ENCODE results near the gene RPL10.
A peak's percentile ranks its signal among the peaks of the same experiment; 100 is the strongest.

The RPL10 gene

DNA sequence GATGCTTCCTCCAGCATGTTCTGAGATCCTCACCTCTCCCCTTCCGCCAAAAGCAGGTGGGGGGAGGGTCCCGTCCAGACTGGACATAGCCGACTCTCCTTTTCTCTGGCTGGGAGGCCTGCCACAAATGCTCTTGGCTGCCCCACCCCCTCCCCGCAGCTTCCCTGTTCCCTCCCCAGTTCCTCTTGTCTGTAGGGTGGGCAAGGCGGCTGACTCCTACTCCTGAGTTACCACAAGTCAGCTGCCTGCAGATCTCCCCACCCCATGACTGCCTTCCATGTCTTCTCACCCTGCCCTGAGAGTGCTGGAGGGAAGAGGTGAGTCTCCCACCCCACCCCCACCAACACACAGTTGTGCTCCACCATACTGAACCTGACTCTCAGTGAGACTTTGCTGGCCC, 33.2 kb downstream of the RPL10 start:
- DNase-seq: no peak

DNA sequence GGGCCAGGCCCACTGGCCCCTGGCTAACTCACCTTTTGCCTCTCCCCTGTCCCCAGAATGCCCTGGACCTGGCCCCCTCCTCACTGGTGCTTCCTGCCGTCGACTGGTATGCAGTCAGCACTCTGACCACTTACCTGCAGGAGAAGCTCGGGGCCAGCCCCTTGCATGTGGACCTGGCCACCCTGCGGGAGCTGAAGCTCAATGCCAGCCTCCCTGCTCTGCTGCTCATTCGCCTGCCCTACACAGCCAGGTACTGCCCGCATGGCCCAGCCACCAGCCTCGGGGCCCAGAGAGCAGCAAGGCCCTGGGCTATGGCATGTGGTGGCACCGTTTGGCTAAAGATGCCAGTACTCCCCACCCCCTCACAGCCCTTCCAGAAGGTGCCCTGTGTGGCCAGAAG, 34.0 kb downstream of the RPL10 start:
- no peak for DNase-seq

DNA sequence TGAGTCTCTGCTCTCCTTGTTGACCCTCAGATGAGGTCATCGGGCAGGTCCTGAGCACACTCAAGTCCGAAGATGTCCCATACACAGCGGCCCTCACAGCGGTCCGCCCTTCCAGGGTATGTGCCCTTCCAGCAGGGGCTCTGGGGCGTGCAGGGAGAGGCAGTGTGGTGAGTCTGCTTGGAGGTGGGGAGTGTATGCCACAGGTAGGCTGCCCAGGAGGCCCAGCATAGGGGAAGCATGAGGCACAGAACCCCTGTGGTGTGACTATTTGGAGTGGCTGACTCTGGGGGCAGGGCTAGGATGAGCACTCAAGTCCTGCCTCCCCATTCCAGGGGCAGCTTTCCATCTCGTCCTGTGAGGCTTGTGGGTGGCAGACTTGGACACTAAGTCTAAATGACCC, 35.4 kb downstream of the RPL10 start:
- no peak for DNase-seq

DNA sequence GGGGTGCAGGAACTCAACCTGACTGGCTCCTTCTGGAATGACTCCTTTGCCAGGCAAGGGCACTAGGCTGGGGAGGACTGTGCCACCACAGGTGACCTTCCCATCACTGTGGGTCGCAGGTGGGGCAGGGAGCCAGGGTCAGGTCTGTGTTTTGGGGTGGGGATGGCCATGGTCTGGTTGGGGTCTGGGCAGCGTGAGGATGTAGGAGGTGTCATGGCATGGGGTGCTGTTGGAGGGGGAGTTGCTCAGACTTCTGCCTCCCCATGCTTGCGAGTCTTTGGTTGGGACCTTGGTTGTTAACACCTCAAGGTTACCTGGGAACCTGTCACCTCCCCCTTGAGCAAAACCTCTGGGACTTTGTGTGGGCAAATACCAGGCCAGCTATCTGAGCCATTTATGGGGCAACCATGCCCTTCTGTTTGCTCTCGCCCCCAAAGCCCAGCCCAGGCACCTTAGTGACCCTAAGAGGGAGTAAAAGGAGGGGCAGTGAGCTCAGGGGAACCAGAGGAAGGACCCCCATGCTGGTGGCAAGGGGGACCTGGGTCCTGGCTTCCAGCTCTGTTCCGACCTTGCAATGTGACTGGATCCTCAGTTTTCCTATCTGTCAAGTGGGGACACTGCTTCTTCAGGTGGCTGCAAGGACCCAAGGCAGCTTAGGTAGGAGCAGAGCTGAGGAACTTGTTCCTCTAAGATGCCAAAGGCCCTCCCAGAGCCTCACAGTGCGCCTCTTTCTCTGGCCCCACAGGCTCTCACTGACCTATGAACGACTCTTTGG, 36.4 kb downstream of the RPL10 start:
- DNase-seq: no peak

DNA sequence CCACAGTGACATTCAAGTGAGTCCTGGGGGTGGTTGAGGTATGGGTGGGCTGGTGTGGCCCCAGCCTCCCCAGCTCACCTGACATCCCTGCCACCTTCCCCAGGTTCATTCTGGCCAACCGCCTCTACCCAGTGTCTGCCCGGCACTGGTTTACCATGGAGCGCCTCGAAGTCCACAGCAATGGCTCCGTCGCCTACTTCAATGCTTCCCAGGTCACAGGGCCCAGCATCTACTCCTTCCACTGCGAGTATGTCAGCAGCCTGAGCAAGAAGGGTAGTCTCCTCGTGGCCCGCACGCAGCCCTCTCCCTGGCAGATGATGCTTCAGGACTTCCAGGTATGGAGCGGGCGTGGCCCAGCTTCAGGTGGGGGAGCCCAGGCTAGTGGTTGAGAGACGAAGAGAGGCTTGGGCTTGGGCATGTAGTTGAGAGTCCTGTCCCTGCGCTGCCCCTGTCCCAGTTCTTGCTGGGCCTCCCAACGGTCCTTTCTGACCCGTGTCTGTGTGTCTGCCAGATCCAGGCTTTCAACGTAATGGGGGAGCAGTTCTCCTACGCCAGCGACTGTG, 37.1 kb downstream of the RPL10 start:
- DNase-seq: no peak

DNA sequence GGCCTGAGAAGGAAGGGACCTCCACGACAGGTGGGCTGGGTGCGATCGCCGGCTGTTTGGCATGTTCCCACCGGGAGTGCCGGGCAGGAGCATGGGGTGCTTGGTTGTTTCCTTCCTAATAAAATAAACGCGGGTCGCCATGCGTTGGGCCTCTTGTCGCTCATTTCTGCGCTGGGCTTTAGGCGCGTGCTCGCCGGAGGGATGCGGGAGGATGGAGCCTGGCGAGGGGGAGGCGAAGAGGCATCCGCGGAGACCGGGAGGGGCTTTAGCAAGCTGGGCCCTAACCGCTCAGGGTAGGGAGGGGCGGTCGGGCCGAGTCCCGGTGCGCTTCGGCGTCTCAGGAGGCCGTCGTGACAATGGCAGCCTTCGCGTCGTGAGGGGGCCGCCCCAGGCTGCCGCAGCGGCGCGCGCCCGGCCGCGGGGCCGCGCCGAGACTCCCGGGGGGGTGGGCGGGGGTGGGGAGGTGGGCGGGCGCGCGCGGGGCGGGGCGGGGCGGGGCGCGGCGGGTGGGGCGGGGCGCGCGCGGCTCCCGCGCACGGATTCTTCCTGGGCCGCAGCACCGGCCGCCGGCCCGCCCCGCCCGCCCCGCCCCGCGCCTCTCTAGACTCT, 38.3 kb downstream of the RPL10 start:
- DNase-seq: peak; percentile 11 to 73 (median 56)

DNA sequence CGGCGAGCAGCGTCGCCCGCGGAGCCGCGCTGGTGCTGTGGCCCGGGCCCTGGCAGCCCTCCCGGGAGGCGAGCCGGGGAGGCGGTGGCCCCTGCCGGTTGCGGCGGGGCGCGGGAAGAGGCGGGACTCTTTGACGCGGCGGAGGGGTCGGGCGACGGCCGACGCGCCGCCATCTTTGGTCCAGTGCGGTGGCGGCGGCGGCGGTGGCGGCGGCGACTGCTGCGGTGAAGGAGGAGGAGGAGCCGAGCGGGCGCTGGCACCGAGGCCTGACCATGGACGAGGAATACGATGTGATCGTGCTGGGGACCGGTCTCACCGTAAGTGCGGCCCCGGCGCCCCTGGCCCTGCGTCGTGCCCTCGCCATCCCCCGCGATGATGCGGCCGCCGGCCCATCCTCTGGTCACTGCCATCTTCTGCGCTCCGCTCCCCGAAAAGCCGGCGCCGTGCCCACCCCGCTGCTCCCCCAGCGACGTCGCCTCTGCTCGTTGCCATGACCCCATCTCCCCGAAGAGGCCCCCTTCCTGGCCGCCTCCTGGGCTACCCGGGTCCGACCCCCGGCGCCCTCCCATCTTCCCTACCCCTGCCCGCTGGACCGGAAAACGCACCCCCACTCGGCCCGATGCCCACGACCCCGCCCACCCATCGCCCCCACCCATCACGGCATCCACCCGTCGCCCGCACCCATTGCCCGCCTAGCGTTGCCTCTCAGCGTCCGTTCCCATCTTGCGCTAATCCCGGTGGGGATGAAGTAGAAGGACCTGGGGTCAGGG, 39.0 kb downstream of the RPL10 start, which contains the start of gene GDI1:
GDI1 (plus strand) TSS at position 172 of the 770 bp plus-strand sequence; CDS start at position 273, 101 bp downstream.
- peak; percentile 22 to 80 (median 60) for DNase-seq

DNA sequence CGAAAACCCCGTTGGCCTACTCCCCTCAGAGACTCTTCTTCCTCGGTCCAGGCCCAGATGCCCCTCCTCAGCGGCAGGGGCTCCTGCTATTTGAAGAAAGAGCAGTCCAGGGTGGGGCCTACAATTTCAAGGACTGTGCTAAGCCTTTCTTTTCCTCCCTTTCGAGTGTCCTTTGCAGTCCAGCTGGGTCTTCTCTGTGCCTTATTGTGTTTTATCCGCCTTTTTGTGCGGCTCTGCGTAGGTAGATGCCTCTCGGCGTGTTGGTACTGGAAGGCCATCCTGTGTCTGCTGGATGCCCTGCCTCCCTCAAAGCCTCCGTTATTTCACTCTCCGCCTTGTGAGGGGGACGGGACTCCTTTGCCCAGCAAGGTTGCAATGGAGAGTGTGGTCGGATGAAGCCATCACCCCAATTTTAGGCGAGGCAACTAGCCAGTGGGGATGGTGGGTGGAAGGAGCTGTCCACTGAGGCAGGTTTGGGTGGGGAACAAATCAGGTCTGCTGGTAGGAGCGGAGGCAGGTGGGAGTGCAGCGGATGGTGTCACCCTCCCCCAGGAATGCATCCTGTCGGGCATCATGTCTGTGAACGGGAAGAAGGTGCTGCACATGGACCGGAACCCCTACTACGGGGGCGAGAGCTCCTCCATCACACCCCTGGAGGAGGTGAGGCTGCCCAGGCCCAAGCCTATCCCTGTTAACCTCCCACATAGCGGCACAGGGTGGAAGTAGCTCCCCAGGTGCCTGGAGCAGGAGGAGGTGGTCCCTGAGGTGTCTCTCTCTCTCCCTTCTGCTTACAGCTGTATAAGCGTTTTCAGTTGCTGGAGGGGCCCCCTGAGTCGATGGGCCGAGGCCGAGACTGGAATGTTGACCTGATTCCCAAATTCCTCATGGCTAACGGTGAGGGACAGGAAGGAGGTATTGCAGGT, 40.1 kb downstream of the RPL10 start:
- DNase-seq: no peak

DNA sequence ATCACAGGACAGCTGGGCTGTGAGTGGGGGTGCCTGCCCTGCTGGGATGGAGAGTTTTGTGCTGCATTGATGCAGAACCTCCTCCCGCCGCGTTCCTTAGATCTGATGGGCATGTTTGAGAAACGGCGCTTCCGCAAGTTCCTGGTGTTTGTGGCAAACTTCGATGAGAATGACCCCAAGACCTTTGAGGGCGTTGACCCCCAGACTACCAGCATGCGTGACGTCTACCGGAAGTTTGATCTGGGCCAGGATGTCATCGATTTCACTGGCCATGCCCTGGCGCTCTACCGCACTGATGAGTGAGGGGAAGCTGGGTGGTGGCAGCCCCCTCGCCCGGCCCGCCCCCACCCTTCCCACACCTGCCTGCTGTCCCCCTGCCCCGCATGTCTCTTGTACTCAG, 41.7 kb downstream of the RPL10 start:
- DNase-seq: no peak

DNA sequence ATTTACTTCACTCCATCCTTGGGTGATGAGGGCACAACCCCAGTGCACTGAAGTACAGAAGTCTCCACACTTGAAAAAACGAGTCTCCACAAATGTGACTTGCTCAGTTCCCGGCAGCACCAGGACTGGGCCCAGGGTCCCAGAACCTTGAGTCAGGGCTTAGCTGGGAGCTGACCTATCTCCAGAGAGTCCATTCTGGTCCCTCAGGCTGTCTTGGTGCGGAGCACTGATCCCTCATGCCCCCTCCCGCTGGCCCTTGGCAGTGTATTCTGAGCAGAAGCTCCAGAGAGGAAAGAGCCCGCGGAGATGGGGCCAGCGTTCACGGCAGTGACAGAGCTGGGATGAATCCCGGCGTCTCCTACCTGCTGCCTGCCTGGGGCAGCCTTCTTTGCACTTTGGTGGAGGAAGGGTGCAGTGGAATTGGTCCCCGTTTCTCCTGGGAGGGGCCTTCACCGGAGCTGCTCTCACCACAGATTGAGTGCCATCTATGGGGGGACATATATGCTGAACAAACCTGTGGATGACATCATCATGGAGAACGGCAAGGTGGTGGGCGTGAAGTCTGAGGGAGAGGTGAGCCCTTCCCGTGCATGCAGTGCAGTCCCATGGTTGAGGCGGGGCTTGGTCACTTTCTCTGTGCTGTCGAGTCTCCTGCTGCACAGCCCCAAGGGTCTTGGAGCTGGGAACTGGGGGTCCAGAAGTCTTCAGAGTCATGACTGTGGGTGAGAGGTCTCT, 42.6 kb downstream of the RPL10 start:
- no peak for DNase-seq

DNA sequence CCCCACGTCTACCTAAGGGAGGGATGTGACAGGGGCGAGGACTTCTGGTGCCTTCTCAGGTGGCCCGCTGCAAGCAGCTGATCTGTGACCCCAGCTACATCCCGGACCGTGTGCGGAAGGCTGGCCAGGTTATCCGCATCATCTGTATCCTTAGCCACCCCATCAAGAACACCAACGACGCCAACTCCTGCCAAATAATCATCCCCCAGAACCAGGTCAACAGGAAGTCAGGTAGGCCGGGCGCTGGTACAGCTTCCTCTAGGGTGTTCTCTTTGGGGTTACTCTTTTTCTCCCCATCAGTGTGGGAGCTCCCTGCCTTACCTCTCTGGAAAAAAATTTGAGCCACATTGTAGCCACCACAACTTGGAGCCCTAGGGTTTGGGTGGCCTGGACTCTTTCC, 43.4 kb downstream of the RPL10 start:
- no peak for DNase-seq

DNA sequence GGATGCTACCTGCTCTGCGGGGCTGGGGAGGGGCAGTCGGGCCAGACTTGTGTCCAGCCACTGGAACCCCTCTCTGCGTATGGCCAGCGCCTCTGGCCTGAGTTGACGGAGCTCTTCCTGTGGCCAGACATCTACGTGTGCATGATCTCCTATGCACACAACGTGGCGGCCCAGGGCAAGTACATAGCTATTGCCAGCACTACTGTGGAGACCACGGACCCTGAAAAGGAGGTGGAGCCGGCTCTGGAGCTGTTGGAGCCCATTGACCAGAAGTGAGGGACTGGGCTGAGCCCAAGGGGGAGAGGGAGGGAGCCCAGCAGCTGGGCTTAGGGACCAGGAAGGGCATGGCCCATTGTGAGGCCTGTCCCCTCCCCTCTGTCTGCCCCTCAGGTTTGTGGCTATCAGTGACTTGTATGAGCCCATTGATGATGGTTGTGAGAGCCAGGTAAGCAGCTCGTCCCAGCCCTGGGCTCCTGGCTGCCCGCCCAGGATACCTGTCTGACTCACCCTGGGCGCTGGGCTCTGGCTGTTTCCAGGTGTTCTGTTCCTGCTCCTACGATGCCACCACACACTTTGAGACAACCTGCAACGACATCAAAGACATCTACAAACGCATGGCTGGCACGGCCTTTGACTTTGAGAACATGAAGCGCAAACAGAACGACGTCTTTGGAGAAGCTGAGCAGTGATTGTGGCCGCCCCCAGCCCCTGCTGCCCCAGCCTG, 44.0 kb downstream of the RPL10 start:
- no peak for DNase-seq

DNA sequence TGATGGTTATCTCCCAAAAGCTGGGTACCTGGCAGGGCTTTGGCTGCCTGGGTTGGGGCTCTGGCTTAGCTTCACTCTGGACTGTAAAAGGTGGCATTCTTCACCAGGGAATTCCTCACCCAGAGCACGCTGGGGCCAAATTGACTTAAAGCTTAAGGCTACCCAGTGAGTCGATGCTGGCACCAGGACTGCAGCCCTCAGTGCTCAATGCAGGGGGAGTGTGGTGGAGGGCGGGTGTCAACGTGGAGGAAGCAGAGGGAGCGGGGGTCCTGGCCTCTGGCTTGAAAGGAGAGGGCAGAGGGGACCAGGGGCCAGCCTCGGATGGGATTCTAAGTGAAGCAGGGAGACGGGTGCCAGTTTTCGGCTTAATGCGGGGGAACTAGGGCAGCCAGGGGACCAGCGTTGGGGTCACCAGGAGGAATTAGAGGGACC, 45.3 kb downstream of the RPL10 start:
- DNase-seq: no peak

DNA sequence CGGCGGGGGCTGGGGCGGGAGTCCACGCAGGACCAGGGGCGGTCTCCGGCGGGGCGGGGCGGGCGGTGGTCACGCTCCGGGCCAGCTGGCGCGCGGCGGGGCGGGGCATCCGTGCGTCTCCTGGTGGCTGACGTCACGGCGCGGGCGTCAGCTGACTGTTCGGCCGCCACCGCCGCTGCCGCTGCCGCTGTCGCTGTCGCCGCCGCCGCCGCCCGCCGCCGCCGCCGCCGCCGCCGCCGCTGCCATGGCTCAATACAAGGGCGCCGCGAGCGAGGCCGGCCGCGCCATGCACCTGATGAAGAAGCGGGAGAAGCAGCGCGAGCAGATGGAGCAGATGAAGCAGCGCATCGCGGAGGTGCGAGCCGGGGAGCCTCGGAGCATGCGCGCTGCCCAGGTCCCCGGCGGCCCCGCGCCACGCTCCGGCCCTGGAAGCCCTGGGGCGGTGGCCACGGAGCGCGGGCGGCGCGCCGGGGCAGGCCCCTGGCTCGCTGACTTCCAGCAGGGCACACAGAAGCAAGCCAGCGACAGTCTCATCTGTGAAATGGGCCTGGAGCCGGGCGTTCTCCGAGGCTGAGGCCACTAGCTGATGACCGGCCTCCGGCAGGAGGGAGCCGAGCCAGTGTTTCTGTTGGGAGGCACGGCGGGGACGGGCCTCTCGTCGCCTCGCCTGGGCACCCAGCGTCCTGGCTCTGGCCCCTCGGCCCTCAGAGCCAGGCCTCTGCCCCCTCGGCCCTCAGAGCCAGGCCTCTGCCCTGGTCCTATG, 46.0 kb downstream of the RPL10 start, which contains the start of gene FAM50A:
FAM50A (plus strand) TSS at position 150 of the 763 bp plus-strand sequence; CDS start at position 245, 95 bp downstream.
- peak; percentile 24 to 65 (median 46) for DNase-seq

DNA sequence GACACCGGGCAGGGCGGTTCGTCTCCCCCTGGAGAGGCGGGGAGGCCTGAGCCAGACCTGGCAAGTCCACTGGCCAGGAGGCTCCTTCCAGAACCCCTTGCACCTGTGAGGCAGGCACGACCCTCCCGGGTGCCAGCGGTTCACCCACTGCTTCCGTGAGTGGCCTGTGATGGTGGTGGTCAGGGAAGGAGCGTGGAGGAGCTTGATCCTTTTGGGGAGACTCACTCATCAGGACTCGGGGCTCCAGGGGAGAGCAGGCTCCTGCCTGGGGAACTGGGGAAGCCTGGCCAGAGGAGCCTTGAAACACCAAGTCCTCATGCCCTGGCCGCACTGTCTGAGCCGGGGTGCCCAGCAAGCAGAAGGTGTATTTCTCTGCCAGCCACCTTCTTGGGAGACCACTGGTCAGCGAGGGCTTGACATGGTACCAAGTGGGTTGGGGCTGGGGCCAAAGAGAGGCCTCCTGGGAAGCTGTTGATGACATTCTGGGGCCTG, 46.6 kb downstream of the RPL10 start:
- no peak for DNase-seq

DNA sequence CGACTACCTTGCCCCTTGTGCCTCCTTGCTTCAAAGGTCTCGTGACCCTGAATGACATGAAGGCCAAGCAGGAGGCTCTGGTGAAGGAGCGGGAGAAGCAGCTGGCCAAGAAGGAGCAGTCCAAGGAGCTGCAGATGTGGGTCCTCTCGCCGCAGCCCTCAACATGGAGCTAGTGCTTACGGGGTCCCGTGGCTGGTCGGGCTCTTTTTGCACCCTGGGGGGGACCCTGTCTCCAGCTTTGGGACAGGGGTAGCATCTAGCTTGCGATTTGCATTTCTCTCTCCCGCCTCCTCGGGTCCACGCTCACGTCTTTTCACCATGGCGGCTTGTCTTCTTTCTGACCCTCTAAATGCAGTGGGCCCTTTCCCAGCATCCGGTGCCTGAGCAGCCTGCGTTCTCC, 47.6 kb downstream of the RPL10 start:
- no peak for DNase-seq

DNA sequence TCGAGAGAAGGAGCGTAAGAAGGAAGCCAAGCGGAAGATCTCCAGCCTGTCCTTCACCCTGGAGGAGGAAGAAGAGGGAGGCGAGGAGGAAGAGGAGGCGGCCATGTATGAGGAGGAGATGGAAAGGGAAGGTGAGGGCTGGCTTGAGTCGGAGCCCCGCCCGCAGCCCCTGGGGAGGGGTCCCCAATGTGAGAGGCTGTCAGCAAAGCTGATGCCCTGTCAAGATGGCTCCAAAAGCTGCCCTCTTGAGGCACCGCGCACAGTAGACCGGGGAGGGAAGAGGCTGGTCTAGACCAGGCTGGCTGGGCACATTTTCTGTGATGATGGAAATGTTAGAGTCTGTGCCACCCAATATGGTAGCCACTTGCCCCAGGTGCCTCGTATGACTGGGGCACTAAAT, 48.3 kb downstream of the RPL10 start:
- DNase-seq: no peak

DNA sequence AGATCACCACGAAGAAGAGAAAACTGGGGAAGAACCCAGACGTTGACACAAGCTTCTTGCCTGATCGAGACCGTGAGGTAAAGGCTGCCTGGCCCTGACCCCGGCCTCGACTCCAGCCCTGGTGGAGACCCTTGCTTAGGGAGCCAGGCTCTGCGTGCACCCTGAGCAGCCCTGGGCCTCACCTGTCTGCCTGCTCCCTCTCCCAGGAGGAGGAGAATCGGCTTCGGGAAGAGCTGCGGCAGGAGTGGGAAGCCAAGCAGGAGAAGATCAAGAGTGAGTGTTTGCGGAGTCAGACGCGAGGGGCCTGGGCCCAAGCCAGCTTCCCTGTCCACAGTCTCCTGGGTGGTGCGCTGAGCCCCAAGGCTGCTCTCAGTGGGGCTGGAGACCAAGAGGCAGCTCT, 50.3 kb downstream of the RPL10 start:
- DNase-seq: no peak

DNA sequence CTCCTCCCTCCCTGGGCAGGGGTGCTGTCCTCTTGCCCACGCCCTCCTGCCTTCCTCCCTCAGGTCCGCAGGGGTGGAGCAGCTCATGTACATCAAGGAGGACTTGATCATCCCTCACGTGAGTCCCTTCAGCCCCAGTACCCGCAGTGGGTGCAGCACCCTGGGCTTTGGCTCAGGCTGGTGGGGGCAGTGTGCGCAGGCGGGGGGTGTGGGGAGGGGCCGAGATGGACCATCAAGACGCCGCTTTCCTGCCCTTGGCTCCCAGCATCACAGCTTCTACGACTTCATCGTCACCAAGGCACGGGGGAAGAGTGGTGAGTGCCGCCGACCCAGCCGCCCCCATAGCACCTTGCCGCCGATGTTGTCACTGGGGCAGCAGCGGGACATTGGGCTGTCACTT, 51.4 kb downstream of the RPL10 start:
- DNase-seq: no peak

DNA sequence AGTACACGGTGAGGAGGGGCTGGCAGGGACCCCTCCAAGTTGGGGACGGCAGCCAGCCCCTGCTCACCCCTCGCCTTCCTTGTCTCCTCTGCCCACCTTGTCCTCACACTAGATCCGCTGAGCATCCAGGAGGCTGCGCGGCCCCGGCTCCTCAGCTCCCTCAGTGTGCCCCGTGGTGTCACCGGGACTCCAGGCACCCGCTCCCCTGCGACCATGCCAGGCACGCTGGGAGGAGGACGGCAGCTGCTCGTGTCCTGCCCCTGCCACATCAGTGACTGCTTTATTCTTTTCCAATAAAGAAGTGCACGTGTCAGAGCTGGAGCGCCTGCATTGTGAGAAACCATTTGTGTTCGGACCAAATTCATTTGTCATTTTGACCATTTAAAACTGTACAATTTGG, 52.1 kb downstream of the RPL10 start:
- DNase-seq: no peak

All from stimulated activated naive CD4-positive, alpha-beta T cell (primary cell).